NAMALWA (cell line): ENCODE data around the gene SPRN.
"Not testable (repeated sequence)": the region's sequence is repeated elsewhere in the genome, so short reads cannot be mapped to it uniquely, and the experiment has no call there.

Experiments
- DNase-seq: peaks from one replicate; pipeline ENCODE4 v3.0.0-alpha.2; 2015; ENCODE audit warnings: low spot score

The SPRN gene

GRCh38 chr10:133456041-133456951 is 31.9 kb upstream of the SPRN start:
- DNase-seq, result no peak

- DNase-seq, result no peak
Observed at GRCh38 chr10:133455611-133456031, 31.2 kb upstream of the SPRN start.

GRCh38 chr10:133455196-133455595 is 30.8 kb upstream of the SPRN start:
- DNase-seq, result no peak

GRCh38 chr10:133454204-133454893 is 29.9 kb upstream of the SPRN start:
- DNase-seq, result no peak

- DNase-seq, result no peak
Observed at GRCh38 chr10:133453516-133454203, 29.2 kb upstream of the SPRN start, which contains the start of gene SCART1. Gene SCART1, plus strand, starts transcription at chr10:133453945. Its CDS starts 53 bp downstream, at chr10:133453998.

- no peak for DNase-seq
Observed at GRCh38 chr10:133452453-133452852, 28.0 kb upstream of the SPRN start.

- DNase-seq, result no peak
Observed at GRCh38 chr10:133451346-133451745, 26.9 kb upstream of the SPRN start.

GRCh38 chr10:133448120-133448519 is 23.7 kb upstream of the SPRN start:
- no peak for DNase-seq

GRCh38 chr10:133446979-133447378 is 22.6 kb upstream of the SPRN start:
- no peak for DNase-seq

GRCh38 chr10:133445751-133446708 is 21.6 kb upstream of the SPRN start:
- no peak for DNase-seq

- DNase-seq, result no peak
Observed at GRCh38 chr10:133445268-133445732, 20.9 kb upstream of the SPRN start.

- DNase-seq, result no peak
Observed at GRCh38 chr10:133444342-133445267, 20.2 kb upstream of the SPRN start.

GRCh38 chr10:133442967-133443924 is 18.8 kb upstream of the SPRN start:
- no peak for DNase-seq

- DNase-seq, result no peak
Observed at GRCh38 chr10:133442191-133442966, 18.0 kb upstream of the SPRN start.

- no peak for DNase-seq
Observed at GRCh38 chr10:133441780-133442179, 17.4 kb upstream of the SPRN start.

GRCh38 chr10:133441356-133441755 is 16.9 kb upstream of the SPRN start:
- not testable (repeated sequence) for DNase-seq

GRCh38 chr10:133440633-133441285 is 16.3 kb upstream of the SPRN start:
- DNase-seq, result no peak
